GM12878 (cell line): ENCODE measurements around the gene CACNA2D3.

Experiments
- CHD2 ChIP-seq: IDR thresholded peaks from 2 replicates; pipeline ENCODE4 v1.6.1; 2011; ENCODE audit warnings: low read depth, low read length, improper control_type of control experiment, borderline replicate concordance
- CREM ChIP-seq: IDR thresholded peaks from 2 replicates; pipeline ENCODE4 v1.6.1; 2014; ENCODE audit warnings: antibody characterized with exemption, low read depth
- CTCF ChIP-seq, 3 experiments: IDR thresholded peaks in 2 of 3; conservative IDR thresholded peaks in 1 of 3; 2 replicates each; pipeline ENCODE4 v1.5.1; 2011; ENCODE audit warnings: low read depth in 3 of 3, low read length in 3 of 3, mild to moderate bottlenecking in 3 of 3, control low read depth in 2 of 3, moderate library complexity in 2 of 3, inconsistent platforms in 1 of 3, mixed read lengths in 1 of 3; ENCODE audit not compliant: control insufficient read depth in 2 of 3, insufficient read depth in 1 of 3; ENCODE audit errors: extremely low read depth in 1 of 3
- ETV6 ChIP-seq, 2 experiments: fragments of 450-650 bp in 1 of 2; IDR thresholded peaks in 1 of 2; conservative IDR thresholded peaks in 1 of 2; 2 replicates each; pipeline ENCODE4 v1.6.1; 2014; ENCODE audit warnings: antibody characterized with exemption in 1 of 2, borderline replicate concordance in 1 of 2, low read depth in 1 of 2, mild to moderate bottlenecking in 1 of 2, moderate library complexity in 1 of 2
- HCFC1 ChIP-seq: fragments of 150-350 bp; IDR thresholded peaks from 2 replicates; pipeline ENCODE4 v1.6.1; 2014; ENCODE audit warnings: low read length
- JUND ChIP-seq: IDR thresholded peaks from 2 replicates; pipeline ENCODE4 v1.6.1; 2012; ENCODE audit warnings: low read depth, mild to moderate bottlenecking, low read length, improper control_type of control experiment, moderate library complexity
- PBX3 ChIP-seq: IDR thresholded peaks from 2 replicates; pipeline ENCODE4 v1.6.1; 2011; ENCODE audit warnings: mild to moderate bottlenecking, low read depth, low read length, moderate library complexity; ENCODE audit not compliant: insufficient replicate concordance
- POLR2AphosphoS5 ChIP-seq: IDR thresholded peaks from 2 replicates; pipeline ENCODE4 v1.6.1; 2011; ENCODE audit warnings: mild to moderate bottlenecking, low read length, inconsistent platforms
- SP1 ChIP-seq: IDR thresholded peaks from one replicate; pipeline ENCODE4 v1.6.1; 2011; ENCODE audit warnings: low read depth, low read length
- TAF1 ChIP-seq: IDR thresholded peaks from 2 replicates; pipeline ENCODE4 v1.6.1; 2011; ENCODE audit warnings: mild to moderate bottlenecking, low read depth, low read length, borderline replicate concordance
- USF2 ChIP-seq: IDR thresholded peaks from 2 replicates; pipeline ENCODE4 v1.6.1; 2011; ENCODE audit warnings: low read depth, low read length, improper control_type of control experiment, borderline replicate concordance

- no peak for TF ChIP-seq TAF1
- no peak for TF ChIP-seq CTCF (IDR thresholded peaks at IDR 0.05 in 2 of 3, conservative IDR thresholded peaks at IDR 0.05 in 1 of 3; ENCODE audit: control insufficient read depth in 2 of 3, extremely low read depth in 1 of 3, insufficient read depth in 1 of 3, low read depth in 3 of 3, low read length in 3 of 3)
- TF ChIP-seq JUND, result no peak
- no peak for TF ChIP-seq ETV6 (conservative IDR thresholded peaks at IDR 0.05 in 1 of 2, IDR thresholded peaks at IDR 0.05 in 1 of 2; ENCODE audit: borderline replicate concordance in 1 of 2, low read depth in 1 of 2)
- no peak for TF ChIP-seq USF2
- no peak for TF ChIP-seq CREM
- TF ChIP-seq POLR2AphosphoS5, result no peak
- no peak for TF ChIP-seq CHD2
- no peak for TF ChIP-seq HCFC1
- TF ChIP-seq PBX3, result no peak
- TF ChIP-seq SP1, result no peak
Observed at GRCh38 chr3:55090291-55090690, 967.9 kb downstream of the CACNA2D3 start.
